ENCODE data around the gene WFDC2.

Gene WFDC2

GRCh38 chr20:45469336-45470261, at the start of gene WFDC2:
Gene WFDC2, plus strand, starts transcription at chr20:45469753. Its CDS starts 29 bp downstream, at chr20:45469782.
- no peak for DNase-seq (ENCODE audit: low read depth)

- DNase-seq (ENCODE audit: low read depth) = no peak
Observed at GRCh38 chr20:45420125-45420524, 49.4 kb upstream of the WFDC2 start.

- DNase-seq (ENCODE audit: low read depth) = no peak
Observed at GRCh38 chr20:45423700-45424099, 45.9 kb upstream of the WFDC2 start.

GRCh38 chr20:45425561-45425960, 44.0 kb upstream of the WFDC2 start:
- no peak for DNase-seq (ENCODE audit: low read depth)

DNA sequence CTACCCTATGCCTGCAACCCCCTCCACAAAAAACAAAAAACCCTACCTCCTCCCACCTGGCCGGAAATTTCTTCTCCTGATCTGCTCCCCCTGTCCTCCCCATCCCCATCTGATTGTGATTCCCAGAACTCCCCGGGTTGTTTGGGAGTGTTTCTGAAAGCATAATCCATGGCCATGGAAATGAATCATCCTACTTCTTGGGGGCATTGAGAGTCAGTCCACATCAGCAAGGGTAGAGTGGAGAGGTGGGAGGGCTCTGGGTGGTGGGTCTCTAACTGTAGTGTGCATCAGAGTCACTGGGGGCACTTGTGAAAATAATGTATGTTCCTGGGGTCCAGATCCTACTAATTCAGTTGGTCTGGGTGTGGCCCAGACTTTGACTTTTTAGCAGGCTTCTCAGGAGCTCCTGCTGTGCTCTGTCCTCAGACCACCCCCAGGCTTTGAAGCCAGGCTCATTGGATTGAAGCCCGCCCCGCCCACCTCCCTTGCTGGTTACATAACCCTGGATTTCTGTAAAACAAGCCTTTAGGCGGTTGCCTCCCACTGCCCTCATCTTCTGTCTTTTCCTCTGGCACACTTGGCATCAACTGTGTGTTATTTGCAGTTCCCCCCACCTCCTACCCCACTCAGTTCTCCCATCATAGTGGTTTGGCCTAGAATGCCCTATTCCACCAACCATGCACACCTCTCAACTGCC, 43.1 kb upstream of the WFDC2 start:
- no peak for DNase-seq (ENCODE audit: low read depth)

DNA sequence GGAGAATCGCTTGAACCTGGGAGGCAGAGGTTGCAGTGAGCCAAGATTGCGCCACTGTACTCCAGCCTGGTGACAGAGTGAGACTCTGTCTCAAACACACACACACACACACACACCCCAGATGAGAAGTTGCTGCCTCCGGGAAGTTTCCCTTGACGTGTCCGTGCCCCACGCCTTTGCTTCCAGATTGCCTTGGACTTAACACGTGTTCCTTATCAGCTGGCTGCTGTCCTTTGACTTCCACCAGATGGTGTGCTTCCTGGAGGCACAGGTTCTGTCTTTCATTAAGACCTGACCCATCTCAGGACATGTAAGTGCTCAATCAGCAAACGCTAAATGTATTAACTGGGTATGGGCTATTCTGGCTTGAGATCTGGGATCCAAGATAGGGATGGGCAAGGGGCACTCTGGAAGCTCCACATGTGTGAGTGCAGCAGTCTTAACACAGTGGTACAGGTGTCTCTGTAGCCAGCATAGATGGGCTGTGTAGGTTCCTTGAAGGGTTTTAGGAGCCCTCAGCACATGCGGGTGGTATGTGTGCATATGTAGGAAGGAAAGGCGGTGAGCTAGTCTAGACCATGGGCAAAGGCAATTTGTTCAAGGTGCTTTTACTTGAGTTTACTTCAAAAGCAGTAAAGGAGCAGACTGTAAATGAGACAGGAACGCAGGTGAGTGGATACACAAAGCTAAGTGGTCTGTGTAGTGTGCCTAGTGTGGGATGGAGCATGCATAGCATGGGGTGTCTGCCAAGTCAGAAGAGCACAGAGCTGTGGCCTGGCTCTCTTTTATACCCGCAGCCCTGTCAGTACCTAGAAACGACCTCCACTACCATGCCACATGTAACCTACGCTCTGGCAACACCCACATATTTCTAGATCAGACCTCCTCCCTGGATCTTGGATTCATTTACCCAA, 42.1 kb upstream of the WFDC2 start:
- DNase-seq (ENCODE audit: low read depth) = no peak

GRCh38 chr20:45429618-45430017, 39.9 kb upstream of the WFDC2 start:
- DNase-seq (ENCODE audit: low read depth) = no peak

DNA sequence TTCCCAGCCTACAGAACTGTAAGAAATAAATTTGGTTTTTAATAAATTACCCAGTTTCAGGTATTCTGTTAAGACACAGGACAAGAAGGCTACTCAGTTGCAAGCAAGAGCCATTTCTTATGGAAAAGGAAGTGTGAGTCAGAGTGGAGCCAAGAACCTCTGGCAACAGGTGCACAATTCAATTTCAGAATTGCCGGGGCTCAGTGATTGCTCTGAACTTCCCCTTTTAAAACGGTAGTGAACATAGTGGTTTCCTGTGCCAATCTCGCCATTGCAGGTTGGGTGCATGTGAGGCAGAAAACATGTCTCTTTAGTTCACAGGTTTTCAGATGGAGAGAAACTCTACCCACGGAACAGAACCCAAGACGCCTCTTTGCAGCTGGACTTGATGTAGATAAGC, 37.3 kb upstream of the WFDC2 start:
- no peak for DNase-seq (ENCODE audit: low read depth)

DNA sequence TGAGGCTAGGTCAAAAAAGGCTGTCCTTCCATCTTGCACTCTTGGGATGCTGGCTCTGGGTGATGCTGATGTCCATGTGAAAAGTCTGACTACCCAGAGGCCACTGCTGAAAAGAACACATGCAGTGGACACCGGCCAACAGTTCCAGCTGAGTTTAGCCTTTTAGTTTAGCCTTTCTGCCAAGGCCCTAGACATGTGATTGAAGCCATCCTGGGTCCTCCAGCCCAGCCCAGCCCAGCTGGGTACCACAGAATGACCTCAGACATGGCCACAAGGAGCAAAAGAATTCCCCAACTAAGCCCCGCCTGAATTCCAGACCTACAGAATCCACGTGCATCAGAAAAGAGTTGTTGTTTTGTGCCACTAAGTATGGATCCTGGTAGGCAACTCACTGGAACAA, 36.2 kb upstream of the WFDC2 start:
- DNase-seq (ENCODE audit: low read depth) = no peak

DNA sequence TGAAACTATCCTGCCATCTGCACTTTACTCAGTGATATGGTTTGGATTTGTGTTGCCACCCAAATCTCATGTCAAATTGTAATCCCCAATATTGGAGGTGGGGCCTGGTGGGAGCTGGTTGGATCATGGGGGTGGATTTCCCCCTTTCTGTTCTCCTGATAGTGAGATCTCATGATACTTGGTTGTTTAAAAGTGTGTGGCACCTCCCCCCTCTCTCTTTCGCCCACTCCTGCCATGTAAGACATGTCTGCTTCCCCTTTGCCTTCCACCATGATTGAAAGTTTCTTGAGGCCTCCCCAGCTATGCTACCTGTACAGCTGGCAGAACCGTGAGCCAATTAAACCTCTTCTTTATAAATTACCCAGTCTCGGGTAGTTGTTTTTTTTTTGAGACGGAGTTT, 35.6 kb upstream of the WFDC2 start:
- no peak for DNase-seq (ENCODE audit: low read depth)

- peak; percentile 77 for DNase-seq (ENCODE audit: low read depth)
Observed at GRCh38 chr20:45436732-45437485, 32.6 kb upstream of the WFDC2 start.

GRCh38 chr20:45440424-45440823, 29.1 kb upstream of the WFDC2 start:
- no peak for DNase-seq (ENCODE audit: low read depth)

DNA sequence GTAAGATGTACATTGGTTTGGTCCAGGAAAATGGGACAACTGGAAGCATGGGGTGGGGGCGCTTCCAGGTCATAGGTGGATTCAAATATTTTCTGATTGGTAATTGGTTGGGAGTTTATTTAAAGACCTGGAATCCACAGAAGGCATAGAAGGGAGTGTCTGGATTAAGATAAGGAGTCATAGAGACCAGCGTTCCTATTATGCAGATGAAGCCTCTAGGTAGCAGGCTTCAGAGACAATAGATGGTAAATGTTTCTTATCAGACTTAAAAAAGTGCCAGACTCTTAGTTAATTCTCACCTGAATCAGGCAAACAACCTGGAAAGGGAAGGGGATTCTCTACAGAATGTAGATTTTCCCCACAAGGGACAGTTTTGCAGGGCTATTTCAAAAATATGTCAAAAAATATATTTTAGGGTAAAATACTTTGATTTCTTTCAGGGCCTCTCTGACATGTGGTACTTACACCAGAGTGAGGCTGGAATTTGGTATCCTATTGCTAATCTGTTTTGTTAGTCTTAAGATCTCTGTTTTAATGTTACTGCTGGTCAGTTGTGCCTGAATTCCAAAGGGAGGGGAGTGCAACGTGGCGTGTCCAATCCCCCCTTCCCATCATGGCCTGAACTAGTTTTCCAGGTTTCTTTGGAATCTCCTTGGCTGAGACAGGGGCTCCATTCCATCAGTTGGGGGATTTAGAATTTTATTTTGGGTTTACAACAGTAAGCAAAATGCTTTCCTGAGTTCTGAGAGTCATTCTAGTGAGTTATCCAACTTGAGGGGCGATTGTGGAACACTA, 28.5 kb upstream of the WFDC2 start:
- DNase-seq (ENCODE audit: low read depth) = no peak

- DNase-seq (ENCODE audit: low read depth) = no peak
Observed at GRCh38 chr20:45441746-45442145, 27.8 kb upstream of the WFDC2 start.

DNA sequence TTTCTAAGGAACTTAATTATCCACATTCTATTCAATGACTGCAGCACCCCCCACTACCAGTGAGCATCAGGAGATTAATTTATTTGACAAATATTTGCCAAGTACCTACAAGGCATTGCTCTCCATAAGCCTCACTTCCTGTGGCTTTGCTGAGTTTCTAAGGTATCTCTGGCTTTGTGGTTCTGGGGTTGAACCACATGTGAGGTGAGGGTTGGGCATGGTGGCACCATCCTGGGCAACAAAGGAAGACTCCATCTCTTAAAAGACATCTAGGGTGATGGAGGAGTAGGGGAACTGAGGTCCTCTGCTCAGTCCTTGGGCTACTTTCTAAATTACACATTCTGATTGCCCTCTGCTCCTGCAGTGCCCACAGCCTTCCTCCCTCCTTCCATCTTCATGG, 25.5 kb upstream of the WFDC2 start:
- no peak for DNase-seq (ENCODE audit: low read depth)

GRCh38 chr20:45445805-45446562, 23.6 kb upstream of the WFDC2 start:
- DNase-seq (ENCODE audit: low read depth) = no peak

DNA sequence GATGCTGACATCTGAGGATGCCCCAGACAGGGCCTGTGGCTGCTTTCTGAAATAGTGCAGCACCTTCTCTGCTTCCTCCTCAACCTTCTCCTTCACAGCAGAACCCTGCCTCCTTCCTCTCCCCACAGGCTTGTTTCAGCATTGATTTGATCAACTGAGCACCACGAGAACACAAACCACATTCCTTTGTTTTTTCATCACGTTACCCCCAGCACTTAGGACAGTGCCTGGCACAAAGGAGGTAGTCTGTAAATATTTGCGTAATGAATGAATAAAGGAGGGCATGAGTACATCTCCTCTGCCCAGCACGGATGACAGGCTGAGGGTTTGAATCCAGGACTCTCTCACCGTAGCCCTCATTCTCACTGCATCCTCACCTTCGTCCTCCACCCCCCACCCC, 21.3 kb upstream of the WFDC2 start:
- DNase-seq (ENCODE audit: low read depth) = no peak

GRCh38 chr20:45449528-45449927, 20.0 kb upstream of the WFDC2 start:
- no peak for DNase-seq (ENCODE audit: low read depth)

DNA sequence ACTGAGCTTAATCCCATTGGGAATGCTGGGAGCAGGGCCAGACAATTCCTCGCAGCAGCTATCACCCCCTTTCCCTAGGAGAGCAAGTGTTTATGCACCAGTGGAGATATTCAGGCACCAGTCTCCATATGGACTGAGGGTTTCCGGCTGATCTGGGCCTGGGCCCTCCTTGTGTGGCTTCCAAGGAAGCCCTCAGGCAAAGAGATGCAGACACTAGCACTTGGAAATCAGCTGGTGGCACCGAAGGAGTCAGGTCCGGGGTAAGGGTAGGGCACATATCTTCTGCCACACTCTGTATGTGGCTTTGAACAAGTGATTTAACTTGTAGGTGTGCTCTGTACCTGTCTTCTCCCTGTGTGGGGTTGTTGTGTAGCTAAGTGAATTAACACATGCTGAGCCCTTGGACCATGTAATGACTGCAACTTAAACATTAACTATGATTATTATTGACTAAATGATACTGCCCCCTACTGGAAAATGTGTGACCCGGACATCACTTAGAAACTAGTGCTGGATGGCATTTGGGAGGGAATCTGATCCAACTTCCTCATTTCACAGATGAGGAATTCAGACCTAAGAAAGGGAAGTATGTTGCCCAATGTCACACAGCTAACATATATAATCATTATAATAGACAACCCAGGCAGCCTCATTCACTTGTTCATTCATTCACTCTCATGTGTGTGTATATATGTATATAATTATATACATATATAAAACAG, 19.3 kb upstream of the WFDC2 start:
- no peak for DNase-seq (ENCODE audit: low read depth)

Data from activated T-helper 9 cell treated with anti-CD3 and anti-CD28 coated beads, Interleukin-2, amount 50 U/mL, for 16 hours (primary cell).